ENCODE results near the gene DYRK1A.

DNA sequence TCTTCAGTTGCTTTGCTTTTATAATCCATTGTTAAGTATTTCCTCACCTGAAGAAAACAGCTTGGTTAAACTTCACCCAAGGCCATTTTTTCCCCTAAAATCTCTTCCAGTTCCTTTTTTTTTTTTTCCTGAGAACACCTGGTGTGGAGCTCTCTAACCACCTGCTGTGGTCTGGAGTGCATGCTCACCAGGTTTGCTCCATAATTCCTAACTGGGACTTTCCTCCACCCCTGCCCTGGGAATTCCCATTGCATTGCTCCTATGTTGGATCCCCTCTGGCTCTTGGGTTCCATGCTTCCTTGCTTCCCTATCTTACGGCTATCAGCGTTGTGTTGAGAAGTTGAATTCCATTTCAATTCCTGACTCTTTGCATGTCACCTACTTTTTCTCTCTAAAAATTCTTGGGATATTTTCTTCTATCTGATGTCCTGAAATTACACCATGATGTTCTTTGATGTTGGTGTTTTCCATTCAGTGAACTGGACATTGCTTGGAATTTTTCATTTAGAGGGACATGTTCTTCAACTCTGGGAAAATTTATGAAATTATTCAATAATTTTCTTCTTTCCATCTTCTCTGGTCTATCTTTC lies 19.6 kb upstream of the DYRK1A start:
- TF ChIP-seq, protein P1, sequence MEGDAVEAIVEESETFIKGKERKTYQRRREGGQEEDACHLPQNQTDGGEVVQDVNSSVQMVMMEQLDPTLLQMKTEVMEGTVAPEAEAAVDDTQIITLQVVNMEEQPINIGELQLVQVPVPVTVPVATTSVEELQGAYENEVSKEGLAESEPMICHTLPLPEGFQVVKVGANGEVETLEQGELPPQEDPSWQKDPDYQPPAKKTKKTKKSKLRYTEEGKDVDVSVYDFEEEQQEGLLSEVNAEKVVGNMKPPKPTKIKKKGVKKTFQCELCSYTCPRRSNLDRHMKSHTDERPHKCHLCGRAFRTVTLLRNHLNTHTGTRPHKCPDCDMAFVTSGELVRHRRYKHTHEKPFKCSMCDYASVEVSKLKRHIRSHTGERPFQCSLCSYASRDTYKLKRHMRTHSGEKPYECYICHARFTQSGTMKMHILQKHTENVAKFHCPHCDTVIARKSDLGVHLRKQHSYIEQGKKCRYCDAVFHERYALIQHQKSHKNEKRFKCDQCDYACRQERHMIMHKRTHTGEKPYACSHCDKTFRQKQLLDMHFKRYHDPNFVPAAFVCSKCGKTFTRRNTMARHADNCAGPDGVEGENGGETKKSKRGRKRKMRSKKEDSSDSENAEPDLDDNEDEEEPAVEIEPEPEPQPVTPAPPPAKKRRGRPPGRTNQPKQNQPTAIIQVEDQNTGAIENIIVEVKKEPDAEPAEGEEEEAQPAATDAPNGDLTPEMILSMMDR (IDR thresholded peaks at IDR 0.05), result no peak
- TF ChIP-seq POLR2AphosphoS5 (IDR thresholded peaks at IDR 0.05), result no peak

Data from suprapubic skin (tissue), 3 donors.